HCT116 (cell line): ENCODE results near the gene KRT17. TPM values are rescaled to one million over a fixed set of nuclear protein-coding genes. Genes with fewer than 3 reads are reported as not detected.
A peak's percentile ranks its signal among the peaks of the same experiment; 100 is the strongest.
"Not testable (repeated sequence)": the region's sequence is repeated elsewhere in the genome, so short reads cannot be mapped to it uniquely, and the experiment has no call there.

Source experiments
- ATAC-seq: fragments of 200-7000 bp; cut with Tn5 transposase; 2 replicates; pipeline ENCODE4 v1.9.1; 2020; ENCODE audit warnings: mild to moderate bottlenecking, moderate library complexity
- BruUV-seq: library from RNA; stranded (reverse); fragments of 400-500 nt; replicated peaks from 2 replicates; lab custom pipeline; 2021; lab: Mats Ljungman, UMichigan
- CTCF ChIA-PET: fragments of 300-600 bp; sonication (Branson Sonifier 250); formaldehyde crosslinking; loops from one replicate; lab custom pipeline; 2021; ENCODE audit warnings: antibody characterized with exemption; lab: Charles Lee
- POLR2A ChIA-PET: fragments of 300-600, 350-600 bp; sonication (Branson Sonifier 250); formaldehyde crosslinking; loops from one replicate; lab custom pipeline; 2021; ENCODE audit warnings: antibody characterized with exemption; lab: Charles Lee
- RAD21 ChIA-PET, 2 experiments: fragments of 300-600 bp; sonication (Branson Sonifier 250); formaldehyde crosslinking; loops; one replicate each; lab custom pipeline; 2023; ENCODE audit warnings: low total read pairs in 2 of 2; ENCODE audit not compliant: uncharacterized antibody in 2 of 2, unreplicated experiment in 2 of 2, low non-redundant PET in 1 of 2; lab: Charles Lee
- DNase-seq: peaks from one replicate; pipeline ENCODE4 v3.0.0-alpha.2; 2010; ENCODE audit warnings: low read depth, low spot score
- H2AFZ ChIP-seq: fragments of 200-600 bp; shearing (Covaris generic), sonication (generic); 2 replicates; pipeline ENCODE4 v1.6.1; 2017; ENCODE audit warnings: low read depth, mixed run types, mixed read lengths, antibody characterized with exemption, low read length; ENCODE audit not compliant: poor library complexity, severe bottlenecking
- H3K27ac ChIP-seq: 2 replicates; pipeline ENCODE4 v1.5.1; 2012; ENCODE audit warnings: low read depth, low read length
- H3K27me3 ChIP-seq: fragments of 200-600 bp; sonication (generic); 2 replicates; pipeline ENCODE4 v1.6.1; 2016; ENCODE audit warnings: mixed run types, low read length, mixed read lengths; ENCODE audit not compliant: insufficient read depth
- H3K36me3 ChIP-seq, 2 experiments: fragments of 200-500 bp in 1 of 2; fragments of 200-600 bp in 1 of 2; sonication (Bioruptor generic) in 1 of 2; sonication (generic) in 1 of 2; 2 replicates each; pipeline versions ENCODE4 v1.5.1 to v1.6.1; 2014 to 2016; ENCODE audit warnings: low read length in 2 of 2, inconsistent platforms in 1 of 2, mixed read lengths in 1 of 2, mixed run types in 1 of 2; ENCODE audit not compliant: insufficient read depth in 2 of 2, control insufficient read depth in 1 of 2
- H3K4me1 ChIP-seq, 2 experiments: fragments of 200-600 bp in 1 of 2; sonication (generic) in 1 of 2; 2 replicates each; pipeline versions ENCODE4 v1.5.1 to v1.6.1; 2012 to 2017; ENCODE audit warnings: low read length in 2 of 2, inconsistent platforms in 1 of 2, mild to moderate bottlenecking in 1 of 2, mixed read lengths in 1 of 2, mixed run types in 1 of 2, moderate library complexity in 1 of 2; ENCODE audit not compliant: insufficient read depth in 2 of 2, control insufficient read depth in 1 of 2
- H3K4me2 ChIP-seq: fragments of 200-600 bp; sonication (generic); 2 replicates; pipeline ENCODE4 v1.6.1; 2017; ENCODE audit warnings: mixed run types, low read length, mixed read lengths
- H3K4me3 ChIP-seq, 2 experiments: fragments of 200-600 bp in 1 of 2; sonication (generic) in 1 of 2; replicated peaks in 1 of 2; 2 replicates each; pipeline ENCODE4 v1.5.1; 2011 to 2016; ENCODE audit warnings: low read length in 2 of 2, control low read depth in 1 of 2, low read depth in 1 of 2, mild to moderate bottlenecking in 1 of 2, mixed read lengths in 1 of 2, mixed run types in 1 of 2
- H3K79me2 ChIP-seq: fragments of 200-600 bp; sonication (generic); 2 replicates; pipeline ENCODE4 v1.6.1; 2017; ENCODE audit warnings: mild to moderate bottlenecking, mixed run types, low read length, moderate library complexity, mixed read lengths; ENCODE audit not compliant: insufficient read depth
- H3K9ac ChIP-seq: fragments of 200-600 bp; sonication (generic); 2 replicates; pipeline ENCODE4 v1.6.1; 2016; ENCODE audit warnings: low read length, mixed read lengths
- H3K9me2 ChIP-seq: fragments of 200-600 bp; sonication (generic), shearing (Covaris generic); 2 replicates; pipeline ENCODE4 v1.6.1; 2017; ENCODE audit warnings: mixed run types, mild to moderate bottlenecking, moderate library complexity; ENCODE audit not compliant: insufficient read depth
- H3K9me3 ChIP-seq, 2 experiments: fragments of 200-500 bp in 1 of 2; fragments of 200-600 bp in 1 of 2; sonication (Bioruptor generic) in 1 of 2; sonication (generic) in 1 of 2; 2 replicates each; pipeline ENCODE4 v1.6.1; 2014 to 2017; ENCODE audit warnings: low read length in 2 of 2, mixed read lengths in 2 of 2, inconsistent platforms in 1 of 2, low read depth in 1 of 2, mild to moderate bottlenecking in 1 of 2, mixed run types in 1 of 2, moderate library complexity in 1 of 2; ENCODE audit not compliant: control insufficient read depth in 1 of 2, insufficient read depth in 1 of 2
- H4K20me1 ChIP-seq: fragments of 200-600 bp; sonication (generic), shearing (Covaris generic); 2 replicates; pipeline ENCODE4 v1.6.1; 2017; ENCODE audit warnings: mixed run types, mild to moderate bottlenecking, moderate library complexity; ENCODE audit not compliant: insufficient read depth
- CEBPB ChIP-seq: IDR thresholded peaks from 2 replicates; pipeline ENCODE4 v1.6.1; 2012; ENCODE audit warnings: low read depth
- EGR1 ChIP-seq: IDR thresholded peaks from 2 replicates; pipeline ENCODE4 v1.6.1; 2012; ENCODE audit warnings: low read depth
- POLR2A ChIP-seq: IDR thresholded peaks from 2 replicates; pipeline ENCODE4 v1.7.0; 2011; ENCODE audit warnings: borderline replicate concordance; ENCODE audit not compliant: insufficient read depth, insufficient read length; ENCODE audit errors: extremely low read depth
- RAD21 ChIP-seq: IDR thresholded peaks from 2 replicates; pipeline ENCODE4 v1.6.1; 2012; ENCODE audit warnings: low read depth, mild to moderate bottlenecking
- SIN3A ChIP-seq: IDR thresholded peaks from 2 replicates; pipeline ENCODE4 v1.6.1; 2012; ENCODE audit warnings: low read depth
- TCF7L2 ChIP-seq: IDR thresholded peaks from 2 replicates; pipeline ENCODE4 v1.7.0; 2011; ENCODE audit warnings: borderline replicate concordance, inconsistent platforms; ENCODE audit not compliant: insufficient read depth, insufficient read length; ENCODE audit errors: extremely low read depth
- YY1 ChIP-seq: IDR thresholded peaks from 2 replicates; pipeline ENCODE4 v1.6.1; 2011; ENCODE audit warnings: low read length, low read depth, moderate library complexity, mild to moderate bottlenecking; ENCODE audit not compliant: insufficient replicate concordance; ENCODE audit errors: extremely low read depth
- intact Hi-C: fragments of 100-400 bp; cut with micrococcal nuclease; formaldehyde crosslinking; loops from 2 replicates; pipeline ENCODE4 v1.10.0; 2022
- total RNA-seq: library from RNA; stranded (reverse); gene quantifications from one replicate; pipeline ENCODE4 v1.2.1, GENCODE V29; 2021; ENCODE audit not compliant: unreplicated experiment
- TF ChIP-seq, protein P1 (sequence below): IDR thresholded peaks from 2 replicates; pipeline ENCODE4 v1.6.1; 2012
- TF ChIP-seq, protein P2 (sequence below): IDR thresholded peaks from 2 replicates; pipeline ENCODE4 v1.6.1; 2012
- TF ChIP-seq, protein P3 (sequence below): IDR thresholded peaks from 2 replicates; pipeline ENCODE4 v1.6.1; 2011; ENCODE audit warnings: mild to moderate bottlenecking, low read length, moderate library complexity; ENCODE audit not compliant: insufficient replicate concordance; ENCODE audit errors: extremely low read depth

Gene KRT17
- total RNA-seq, 1 experiment from 2014 or later = not detected

DNA sequence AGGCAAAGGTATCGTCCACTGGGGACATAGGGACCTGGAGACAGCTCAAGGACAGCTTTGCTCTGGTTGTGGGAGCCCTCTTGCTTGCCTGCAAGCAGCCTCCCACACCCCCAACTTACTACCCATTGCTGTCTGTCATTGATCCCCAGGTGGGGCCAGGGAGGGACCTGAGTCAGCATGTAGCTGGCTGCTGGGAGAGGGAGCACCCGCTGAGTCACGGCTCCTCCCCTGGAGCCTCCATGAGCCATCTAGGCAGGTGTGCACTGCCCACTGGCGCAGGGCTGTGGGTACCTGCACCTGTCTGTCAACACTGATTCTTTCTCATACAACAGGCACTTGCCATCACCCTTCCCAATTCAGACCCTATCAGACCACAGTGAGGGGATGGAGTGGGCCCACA is 47.6 kb downstream of the KRT17 start:
- not testable (repeated sequence) for DNase-seq, H3K27me3 ChIP-seq
- TF ChIP-seq, protein P1, sequence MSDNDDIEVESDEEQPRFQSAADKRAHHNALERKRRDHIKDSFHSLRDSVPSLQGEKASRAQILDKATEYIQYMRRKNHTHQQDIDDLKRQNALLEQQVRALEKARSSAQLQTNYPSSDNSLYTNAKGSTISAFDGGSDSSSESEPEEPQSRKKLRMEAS = peak; percentile 29; the same call in 1 of the 2 replicates
- TF ChIP-seq RAD21 = peak; percentile 45; the same call in 1 of the 2 replicates
- TF ChIP-seq, all 23 proteins: peak for 2; not testable (repeated sequence) for 21
- H3K9me2 ChIP-seq, H3K79me2 ChIP-seq, H3K9me3 ChIP-seq, BruUV-seq, H4K20me1 ChIP-seq, H3K36me3 ChIP-seq, H3K27ac ChIP-seq, POLR2A ChIA-PET, RAD21 ChIA-PET, H2AFZ ChIP-seq, intact Hi-C loops, H3K4me3 ChIP-seq, H3K9ac ChIP-seq: not testable (repeated sequence)
- peaks cover 22 to 49% of the 10 kb centered on the region in 2 experiments for H3K4me1 ChIP-seq
- ATAC-seq = peak; percentile 74
- peak overlapping the region; percentile 59 for H3K4me2 ChIP-seq
- CTCF ChIA-PET = interaction anchor here (1.0 to 1.9 kb wide), 2 partner anchors 28 to 72 kb away, joined by 6 to 7 read pairs; no protein-coding TSS in a partner anchor

DNA sequence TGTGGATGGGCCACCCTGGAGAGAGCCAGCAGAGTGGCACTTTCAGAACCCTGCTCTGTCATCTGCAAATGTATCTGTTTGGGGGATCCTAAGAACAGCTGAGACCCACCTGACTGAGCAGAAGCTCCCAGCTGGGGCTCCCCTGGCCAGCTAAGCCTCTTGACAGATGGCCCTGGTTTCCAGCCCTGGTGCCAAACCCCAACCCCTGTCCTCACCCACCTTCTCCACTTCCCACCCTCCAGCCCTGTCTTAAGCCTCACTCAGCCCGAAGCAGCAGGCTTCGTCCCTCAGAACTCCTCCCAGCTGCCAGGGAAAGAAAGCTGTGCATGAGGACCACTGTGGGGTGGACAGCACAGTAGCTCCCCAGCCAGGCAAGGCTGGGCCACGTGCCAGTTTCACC is 49.0 kb downstream of the KRT17 start:
- Histone ChIP-seq H3K4me2 (no peak overlapping the region), H3K36me3 (no peaks in the 10 kb centered on the region), H3K79me2 (no peaks in the 10 kb centered on the region), H3K27me3 (no peaks in the 10 kb centered on the region), H3K4me1 (peaks cover 19 to 37% of the 10 kb centered on the region in 2 experiments), H2AFZ (no peak overlapping the region), H4K20me1 (no peaks in the 10 kb centered on the region), H3K9me3 (no peaks in the 10 kb centered on the region), H3K9ac (no peak overlapping the region), H3K4me3 (no peak overlapping the region), H3K9me2 (no peaks in the 10 kb centered on the region), H3K27ac (no peak overlapping the region)
- CTCF ChIA-PET = interaction anchor here (1.9 kb wide), 1 partner anchor 73 kb away, joined by 7 read pairs; no protein-coding TSS in a partner anchor
- no TSS peak for BruUV-seq
- DNase-seq = no peak
- intact Hi-C loops = no loop called here
- TF ChIP-seq RAD21 (no peak), SIN3A (no peak), TCF7L2 (no peak), EGR1 (no peak), CEBPB (no peak), YY1 (no peak), POLR2A (no peak)
- TF ChIP-seq, protein P2, sequence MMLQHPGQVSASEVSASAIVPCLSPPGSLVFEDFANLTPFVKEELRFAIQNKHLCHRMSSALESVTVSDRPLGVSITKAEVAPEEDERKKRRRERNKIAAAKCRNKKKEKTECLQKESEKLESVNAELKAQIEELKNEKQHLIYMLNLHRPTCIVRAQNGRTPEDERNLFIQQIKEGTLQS = no peak
- TF ChIP-seq, protein P3, sequence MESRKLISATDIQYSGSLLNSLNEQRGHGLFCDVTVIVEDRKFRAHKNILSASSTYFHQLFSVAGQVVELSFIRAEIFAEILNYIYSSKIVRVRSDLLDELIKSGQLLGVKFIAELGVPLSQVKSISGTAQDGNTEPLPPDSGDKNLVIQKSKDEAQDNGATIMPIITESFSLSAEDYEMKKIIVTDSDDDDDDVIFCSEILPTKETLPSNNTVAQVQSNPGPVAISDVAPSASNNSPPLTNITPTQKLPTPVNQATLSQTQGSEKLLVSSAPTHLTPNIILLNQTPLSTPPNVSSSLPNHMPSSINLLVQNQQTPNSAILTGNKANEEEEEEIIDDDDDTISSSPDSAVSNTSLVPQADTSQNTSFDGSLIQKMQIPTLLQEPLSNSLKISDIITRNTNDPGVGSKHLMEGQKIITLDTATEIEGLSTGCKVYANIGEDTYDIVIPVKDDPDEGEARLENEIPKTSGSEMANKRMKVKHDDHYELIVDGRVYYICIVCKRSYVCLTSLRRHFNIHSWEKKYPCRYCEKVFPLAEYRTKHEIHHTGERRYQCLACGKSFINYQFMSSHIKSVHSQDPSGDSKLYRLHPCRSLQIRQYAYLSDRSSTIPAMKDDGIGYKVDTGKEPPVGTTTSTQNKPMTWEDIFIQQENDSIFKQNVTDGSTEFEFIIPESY = no peak
- no peak for ATAC-seq
- RAD21 ChIA-PET = no interaction called here
- POLR2A ChIA-PET = no interaction called here
